CD4-positive, alpha-beta memory T cell (primary cell): ENCODE results near the gene UBE2F. TPM values are rescaled to one million over a fixed set of nuclear protein-coding genes. Genes with fewer than 3 reads are reported as not detected.
A peak's percentile ranks its signal among the peaks of the same experiment; 100 is the strongest.
"Not testable (repeated sequence)": the region's sequence is repeated elsewhere in the genome, so short reads cannot be mapped to it uniquely, and the experiment has no call there.

Experiments used
- CTCF ChIA-PET: fragments of 350-600 bp; sonication (Branson Sonifier 250); formaldehyde crosslinking; loops from one replicate; lab custom pipeline; 2021; ENCODE audit warnings: inconsistent platforms; ENCODE audit not compliant: partially characterized antibody; lab: Charles Lee
- POLR2A ChIA-PET: fragments of 350-600 bp; sonication (Branson Sonifier 250); formaldehyde crosslinking; loops from one replicate; lab custom pipeline; 2021; ENCODE audit not compliant: partially characterized antibody; lab: Charles Lee
- DNase-seq, 5 donors: peaks; one replicate each; pipeline versions ENCODE4 v3.0.0 to v3.0.0-alpha.2; 2020 to 2022; ENCODE audit warnings: mixed read lengths in 1 of 5
- H3K27ac ChIP-seq: one replicate; pipeline ENCODE4 v1.7.0; 2013; ENCODE audit warnings: low read depth, low read length
- H3K27me3 ChIP-seq: 2 replicates; pipeline ENCODE4 v1.7.0; 2013; ENCODE audit warnings: mild to moderate bottlenecking, low read length, moderate library complexity; ENCODE audit not compliant: insufficient read depth
- H3K36me3 ChIP-seq: 2 replicates; pipeline ENCODE4 v1.7.0; 2013; ENCODE audit warnings: mild to moderate bottlenecking, low read length, moderate library complexity; ENCODE audit not compliant: insufficient read depth
- H3K4me1 ChIP-seq: 2 replicates; pipeline ENCODE4 v1.7.0; 2013; ENCODE audit warnings: mild to moderate bottlenecking, low read length, moderate library complexity; ENCODE audit not compliant: insufficient read depth
- H3K4me3 ChIP-seq, 2 donors: one replicate each; pipeline ENCODE4 v1.7.0; 2013; ENCODE audit warnings: low read length in 2 of 2, mild to moderate bottlenecking in 1 of 2
- H3K9me3 ChIP-seq, 2 donors: one replicate each; pipeline ENCODE4 v1.7.0; 2013; ENCODE audit warnings: low read length in 2 of 2, control low read depth in 1 of 2; ENCODE audit not compliant: control insufficient read depth in 1 of 2
- H3K27ac Mint-ChIP-seq, 7 donors: one replicate each; pipeline ENCODE4 v1.8.0; 2020 to 2021; ENCODE audit warnings: mixed read lengths in 7 of 7, mild to moderate bottlenecking in 6 of 7, inconsistent platforms in 3 of 7, moderate library complexity in 3 of 7
- H3K27me3 Mint-ChIP-seq, 2 donors: one replicate each; pipeline ENCODE4 v1.8.0; 2020 to 2021; ENCODE audit warnings: mixed read lengths in 2 of 2
- H3K36me3 Mint-ChIP-seq, 2 donors: one replicate each; pipeline ENCODE4 v1.8.0; 2020 to 2021; ENCODE audit warnings: mixed read lengths in 2 of 2, inconsistent platforms in 1 of 2, mild to moderate bottlenecking in 1 of 2
- H3K4me1 Mint-ChIP-seq, 4 donors: one replicate each; pipeline ENCODE4 v1.8.0; 2020 to 2021; ENCODE audit warnings: mixed read lengths in 4 of 4, mild to moderate bottlenecking in 1 of 4
- H3K4me3 Mint-ChIP-seq, 8 donors: one replicate each; pipeline ENCODE4 v1.8.0; 2020 to 2021; ENCODE audit warnings: mixed read lengths in 8 of 8, mild to moderate bottlenecking in 7 of 8, moderate library complexity in 6 of 8, inconsistent platforms in 3 of 8
- H3K9me3 Mint-ChIP-seq, 8 donors: one replicate each; pipeline ENCODE4 v1.8.0; 2020 to 2021; ENCODE audit warnings: mixed read lengths in 8 of 8, mild to moderate bottlenecking in 5 of 8, inconsistent platforms in 3 of 8, moderate library complexity in 1 of 8
- intact Hi-C: fragments of 100-400 bp; cut with micrococcal nuclease; formaldehyde crosslinking; loops from one replicate; pipeline ENCODE4 v1.15.1; 2023
- polyA plus RNA-seq, 2 donors: library from polyadenylated mRNA; unstranded; fragments of 300-500 nt; fragmentation: Illumina TruSeq; gene quantifications; one replicate each; pipeline ENCODE4 v1.2.3, GENCODE V29; 2021
- total RNA-seq, 2 experiments: library from RNA; stranded (reverse); gene quantifications; one replicate each; pipeline ENCODE4 v1.2.3, GENCODE V29; 2021

Gene UBE2F
- total and polyA plus RNA-seq, 4 experiments from 2014 or later: 35.7 to 116 (median 60.9) TPM

- DNase-seq, H3K9me3 Mint-ChIP-seq, H3K36me3 ChIP-seq, H3K27me3 ChIP-seq, H3K27ac ChIP-seq, H3K4me3 Mint-ChIP-seq, H3K4me3 ChIP-seq, intact Hi-C loops, H3K27me3 Mint-ChIP-seq, POLR2A ChIA-PET, H3K9me3 ChIP-seq, CTCF ChIA-PET, H3K27ac Mint-ChIP-seq: not testable (repeated sequence)
- H3K4me1 ChIP-seq: peaks cover 48% of the 10 kb centered on the region
- peaks cover 25 to 39% of the 10 kb centered on the region in 2 donors for H3K36me3 Mint-ChIP-seq
- H3K4me1 Mint-ChIP-seq: peaks cover 47 to 88% (median 67%) of the 10 kb centered on the region in 4 donors
Measured at GRCh38 chr2:237981621-237982020, 14.8 kb downstream of the UBE2F start.

- H3K4me1 ChIP-seq: peaks cover 47% of the 10 kb centered on the region
- peak overlapping the region in 2 of 7 donors; percentile 67 to 68 for H3K27ac Mint-ChIP-seq
- CTCF ChIA-PET: no interaction called here
Measured at GRCh38 chr2:237982039-237982725, 15.4 kb downstream of the UBE2F start.

GRCh38 chr2:237983922-237984321, 17.1 kb downstream of the UBE2F start:
- peaks cover 38 to 77% (median 53%) of the 10 kb centered on the region in 4 donors for H3K4me1 Mint-ChIP-seq
- peaks cover 25 to 36% of the 10 kb centered on the region in 2 donors for H3K36me3 Mint-ChIP-seq
- peak overlapping the region in 4 of 7 donors; percentile 38 to 85 (median 72) for H3K27ac Mint-ChIP-seq
- no peak overlapping the region for H3K27ac ChIP-seq
- peaks cover 36% of the 10 kb centered on the region for H3K4me1 ChIP-seq
- DNase-seq: no peak
- CTCF ChIA-PET: no interaction called here
- H3K27me3 Mint-ChIP-seq: no peaks in the 10 kb centered on the region
- no peak overlapping the region for H3K4me3 ChIP-seq
- no peaks in the 10 kb centered on the region for H3K9me3 ChIP-seq
- H3K9me3 Mint-ChIP-seq: no peaks in the 10 kb centered on the region
- H3K27me3 ChIP-seq: no peaks in the 10 kb centered on the region
- H3K4me3 Mint-ChIP-seq: no peak overlapping the region
- POLR2A ChIA-PET: no interaction called here
- peaks cover 5% of the 10 kb centered on the region for H3K36me3 ChIP-seq
- intact Hi-C loops: no loop called here

More at GRCh38 chr2:237982039-237982725, 15.4 kb downstream of the UBE2F start:
- Histone ChIP-seq H3K4me3 (no peak overlapping the region), H3K36me3 (peaks cover 3% of the 10 kb centered on the region), H3K27me3 (no peaks in the 10 kb centered on the region), H3K9me3 (no peaks in the 10 kb centered on the region), H3K27ac (no peak overlapping the region)
- POLR2A ChIA-PET: no interaction called here
- Mint-ChIP-seq H3K27me3 (no peaks in the 10 kb centered on the region), H3K4me1 (peaks cover 47 to 87% (median 64%) of the 10 kb centered on the region in 4 donors), H3K36me3 (peaks cover 23 to 38% of the 10 kb centered on the region in 2 donors), H3K9me3 (no peaks in the 10 kb centered on the region), H3K4me3 (peak overlapping the region in 1 of 8 donors; percentile 67)
- intact Hi-C loops: no loop called here
- DNase-seq: no peak

- H3K36me3 Mint-ChIP-seq: peaks cover 29 to 32% of the 10 kb centered on the region in 2 donors
- Histone ChIP-seq H3K27me3 (no peaks in the 10 kb centered on the region), H3K9me3 (no peaks in the 10 kb centered on the region), H3K27ac (no peak overlapping the region), H3K4me1 (peaks cover 13% of the 10 kb centered on the region), H3K36me3 (peaks cover 8% of the 10 kb centered on the region), H3K4me3 (no peak overlapping the region)
- no peaks in the 10 kb centered on the region for H3K27me3 Mint-ChIP-seq
- intact Hi-C loops: no loop called here
- peaks cover 22 to 51% (median 28%) of the 10 kb centered on the region in 4 donors for H3K4me1 Mint-ChIP-seq
- CTCF ChIA-PET: interaction anchor here (1.3 kb wide), 1 partner anchor 13 kb away, joined by 3 read pairs; no protein-coding TSS in a partner anchor
- DNase-seq: no peak
- H3K27ac Mint-ChIP-seq: peak overlapping the region in 5 of 7 donors; percentile 2 to 62 (median 43)
- POLR2A ChIA-PET: no interaction called here
- H3K4me3 Mint-ChIP-seq: no peak overlapping the region
- H3K9me3 Mint-ChIP-seq: no peaks in the 10 kb centered on the region
Measured at GRCh38 chr2:237987268-237987667, 20.5 kb downstream of the UBE2F start.

- peaks cover 8% of the 10 kb centered on the region for H3K36me3 ChIP-seq
- no peaks in the 10 kb centered on the region for H3K27me3 ChIP-seq
- intact Hi-C loops: no loop called here
- CTCF ChIA-PET: interaction anchor here (0.8 kb wide), 1 partner anchor 270 kb away, joined by 4 read pairs; no protein-coding TSS in a partner anchor
- H3K4me3 ChIP-seq: no peak overlapping the region
- no peak overlapping the region for H3K27ac ChIP-seq
- H3K9me3 ChIP-seq: no peaks in the 10 kb centered on the region
- POLR2A ChIA-PET: no interaction called here
- Mint-ChIP-seq H3K27ac (peak overlapping the region in 1 of 7 donors; percentile 86), H3K36me3 (peaks cover 43 to 48% of the 10 kb centered on the region in 2 donors), H3K4me3 (no peak overlapping the region), H3K27me3 (no peaks in the 10 kb centered on the region), H3K9me3 (no peaks in the 10 kb centered on the region), H3K4me1 (peaks cover 13 to 31% (median 21%) of the 10 kb centered on the region in 4 donors)
- DNase-seq: no peak
- H3K4me1 ChIP-seq: peaks cover 14% of the 10 kb centered on the region
Measured at GRCh38 chr2:237993701-237994100, 26.9 kb downstream of the UBE2F start.

- H3K4me1 ChIP-seq: peaks cover 15% of the 10 kb centered on the region
- no peak overlapping the region for H3K4me3 Mint-ChIP-seq
- H3K4me3 ChIP-seq: no peak overlapping the region
- H3K27me3 ChIP-seq: no peaks in the 10 kb centered on the region
- peaks cover 40 to 49% of the 10 kb centered on the region in 2 donors for H3K36me3 Mint-ChIP-seq
- DNase-seq: no peak
- peaks cover 0 to 4% (median 0%) of the 10 kb centered on the region in 8 donors for H3K9me3 Mint-ChIP-seq
- intact Hi-C loops: no loop called here
- ChIA-PET POLR2A (no interaction called here), CTCF (no interaction called here)
- H3K36me3 ChIP-seq: peaks cover 3% of the 10 kb centered on the region
- no peaks in the 10 kb centered on the region for H3K9me3 ChIP-seq
- peaks cover 17 to 35% (median 28%) of the 10 kb centered on the region in 4 donors for H3K4me1 Mint-ChIP-seq
- H3K27me3 Mint-ChIP-seq: no peaks in the 10 kb centered on the region
- no peak overlapping the region for H3K27ac ChIP-seq
- peak overlapping the region in 2 of 7 donors; percentile 26 to 43 for H3K27ac Mint-ChIP-seq
Measured at GRCh38 chr2:237995036-237995435, 28.2 kb downstream of the UBE2F start.

GRCh38 chr2:237996021-237996593, 29.3 kb downstream of the UBE2F start:
- no peak overlapping the region for H3K4me3 Mint-ChIP-seq
- H3K9me3 Mint-ChIP-seq: peaks cover 0 to 4% (median 0%) of the 10 kb centered on the region in 8 donors
- Histone ChIP-seq H3K4me3 (no peak overlapping the region), H3K36me3 (peaks cover 3% of the 10 kb centered on the region), H3K27ac (no peak overlapping the region), H3K9me3 (no peaks in the 10 kb centered on the region), H3K27me3 (no peaks in the 10 kb centered on the region), H3K4me1 (peaks cover 15% of the 10 kb centered on the region)
- POLR2A ChIA-PET: no interaction called here
- H3K27me3 Mint-ChIP-seq: no peaks in the 10 kb centered on the region
- peak overlapping the region in 4 of 7 donors; percentile 14 to 57 (median 26) for H3K27ac Mint-ChIP-seq
- intact Hi-C loops: no loop called here
- DNase-seq: no peak
- CTCF ChIA-PET: no interaction called here
- peaks cover 47 to 49% of the 10 kb centered on the region in 2 donors for H3K36me3 Mint-ChIP-seq
- H3K4me1 Mint-ChIP-seq: peaks cover 17 to 39% (median 30%) of the 10 kb centered on the region in 4 donors
